Measurements from ENCODE around the gene DUSP9. TPM values are rescaled to one million over a fixed set of nuclear protein-coding genes. Genes with fewer than 3 reads are reported as not detected.
"Not testable (repeated sequence)": the region's sequence is repeated elsewhere in the genome, so short reads cannot be mapped to it uniquely, and the experiment has no call there.

DUSP9 gene
- polyA plus RNA-seq, 2 donors, result 0.18 to 0.46 TPM

DNA sequence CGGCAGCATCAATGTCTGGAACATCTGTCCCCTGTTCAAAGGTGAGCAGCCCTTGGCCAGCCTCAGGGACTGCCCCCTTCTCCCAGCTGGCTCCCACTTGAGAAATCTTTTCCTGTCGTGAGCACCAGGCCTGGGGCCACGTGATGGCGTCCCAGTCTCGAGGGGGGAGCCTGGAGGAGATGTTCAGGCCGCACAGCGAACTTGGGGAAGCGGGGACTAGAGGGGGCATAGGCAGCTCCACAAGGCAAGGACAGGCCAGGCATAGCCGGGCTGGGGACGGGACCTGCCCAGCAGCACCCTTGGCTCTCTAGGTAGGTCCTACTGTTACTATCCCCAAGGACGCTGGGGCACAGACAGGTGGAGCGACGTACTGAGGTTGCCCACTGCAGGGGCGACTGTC lies 43.5 kb downstream of the DUSP9 start:
- Histone ChIP-seq H3K36me3 (ENCODE audit: control insufficient read depth in 2 of 2, insufficient read depth in 2 of 2, low read length in 1 of 2) (peaks cover 0 to 3% of the 10 kb centered on the region in 2 donors), H3K4me3 (ENCODE audit: low read depth in 1 of 2, low read length in 2 of 2) (peak overlapping the region in 1 of 2 donors; percentile 7), H3K27me3 (ENCODE audit: control insufficient read depth in 1 of 2, insufficient read depth in 2 of 2, low read length in 2 of 2) (no peaks in the 10 kb centered on the region), H3K4me1 (ENCODE audit: control insufficient read depth in 2 of 2, insufficient read depth in 2 of 2, low read length in 1 of 2) (peaks cover 0 to 6% of the 10 kb centered on the region in 2 donors), H3K27ac (ENCODE audit: low read depth in 2 of 2, low read length in 1 of 2) (no peak overlapping the region), H3K9me3 (ENCODE audit: control insufficient read depth in 2 of 2, insufficient read depth in 1 of 2, low read depth in 1 of 2, low read length in 1 of 2) (no peaks in the 10 kb centered on the region)
- 65 to 86% methylated on average over 14 of the region's 14 CpGs for WGBS, 2 donors

DNA sequence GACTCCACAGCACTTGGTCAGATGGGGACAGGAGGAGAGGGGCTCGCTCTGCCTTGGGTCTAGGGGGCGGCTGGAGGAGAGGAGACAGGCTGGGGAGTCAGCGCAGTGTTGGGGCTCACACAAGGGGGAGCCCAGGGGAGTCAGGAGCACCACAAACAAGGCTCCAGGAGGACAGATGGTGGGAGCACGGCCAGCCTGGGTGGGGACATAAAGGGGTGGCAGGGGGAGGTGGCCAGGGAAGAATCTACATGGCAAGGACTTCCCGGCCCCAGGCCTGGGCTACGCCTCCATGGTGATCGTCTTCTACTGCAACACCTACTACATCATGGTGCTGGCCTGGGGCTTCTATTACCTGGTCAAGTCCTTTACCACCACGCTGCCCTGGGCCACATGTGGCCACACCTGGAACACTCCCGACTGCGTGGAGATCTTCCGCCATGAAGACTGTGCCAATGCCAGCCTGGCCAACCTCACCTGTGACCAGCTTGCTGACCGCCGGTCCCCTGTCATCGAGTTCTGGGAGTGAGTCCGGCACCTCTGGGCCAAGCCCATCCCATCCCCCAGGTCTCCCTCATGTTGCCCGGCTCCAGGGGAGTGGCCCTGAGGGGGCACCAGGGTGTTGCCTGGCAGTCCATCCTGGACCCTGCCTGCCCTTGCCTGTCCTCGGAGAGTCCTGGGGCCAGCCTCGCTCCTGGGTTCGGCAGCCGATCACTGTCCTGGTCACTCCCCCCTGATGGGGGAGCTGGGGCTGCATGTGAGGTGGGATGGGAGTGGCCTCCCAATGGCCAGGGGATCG lies 44.2 kb downstream of the DUSP9 start:
- not testable (repeated sequence) for H3K4me1 ChIP-seq (ENCODE audit: control insufficient read depth in 2 of 2, insufficient read depth in 2 of 2, low read length in 1 of 2); H3K4me3 ChIP-seq (ENCODE audit: low read depth in 1 of 2, low read length in 2 of 2); H3K36me3 ChIP-seq (ENCODE audit: control insufficient read depth in 2 of 2, insufficient read depth in 2 of 2, low read length in 1 of 2); H3K27ac ChIP-seq (ENCODE audit: low read depth in 2 of 2, low read length in 1 of 2); H3K27me3 ChIP-seq (ENCODE audit: control insufficient read depth in 1 of 2, insufficient read depth in 2 of 2, low read length in 2 of 2); H3K9me3 ChIP-seq (ENCODE audit: control insufficient read depth in 2 of 2, insufficient read depth in 1 of 2, low read depth in 1 of 2, low read length in 1 of 2)
- 68 to 83% methylated on average over 19 to 21 of the region's 21 CpGs for WGBS, 2 donors

DNA sequence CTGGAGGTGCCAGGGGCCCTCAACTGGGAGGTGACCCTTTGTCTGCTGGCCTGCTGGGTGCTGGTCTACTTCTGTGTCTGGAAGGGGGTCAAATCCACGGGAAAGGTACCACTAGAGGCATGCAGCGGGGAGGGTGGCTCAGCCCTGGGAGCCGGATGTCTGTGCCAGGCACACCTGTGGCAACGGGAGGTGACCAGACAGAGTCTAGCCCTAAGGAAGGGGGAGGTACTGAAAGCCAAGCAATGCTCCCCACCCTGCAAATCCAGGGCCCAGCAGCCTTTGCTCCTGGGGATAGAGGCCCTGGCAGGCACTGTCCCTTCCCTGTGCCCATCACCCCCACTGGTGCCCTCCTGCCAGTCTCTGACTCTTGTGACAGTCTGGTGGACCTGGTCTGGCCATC lies 45.0 kb downstream of the DUSP9 start:
- Histone ChIP-seq H3K4me1 (ENCODE audit: control insufficient read depth in 2 of 2, insufficient read depth in 2 of 2, low read length in 1 of 2) (peaks cover 0 to 6% of the 10 kb centered on the region in 2 donors), H3K27me3 (ENCODE audit: control insufficient read depth in 1 of 2, insufficient read depth in 2 of 2, low read length in 2 of 2) (no peaks in the 10 kb centered on the region), H3K4me3 (ENCODE audit: low read depth in 1 of 2, low read length in 2 of 2) (no peak overlapping the region), H3K27ac (ENCODE audit: low read depth in 2 of 2, low read length in 1 of 2) (no peak overlapping the region), H3K36me3 (ENCODE audit: control insufficient read depth in 2 of 2, insufficient read depth in 2 of 2, low read length in 1 of 2) (peaks cover 0 to 3% of the 10 kb centered on the region in 2 donors), H3K9me3 (ENCODE audit: control insufficient read depth in 2 of 2, insufficient read depth in 1 of 2, low read depth in 1 of 2, low read length in 1 of 2) (no peaks in the 10 kb centered on the region)
- WGBS, 2 donors, result 53 to 55% methylated on average over 4 of the region's 4 CpGs

DNA sequence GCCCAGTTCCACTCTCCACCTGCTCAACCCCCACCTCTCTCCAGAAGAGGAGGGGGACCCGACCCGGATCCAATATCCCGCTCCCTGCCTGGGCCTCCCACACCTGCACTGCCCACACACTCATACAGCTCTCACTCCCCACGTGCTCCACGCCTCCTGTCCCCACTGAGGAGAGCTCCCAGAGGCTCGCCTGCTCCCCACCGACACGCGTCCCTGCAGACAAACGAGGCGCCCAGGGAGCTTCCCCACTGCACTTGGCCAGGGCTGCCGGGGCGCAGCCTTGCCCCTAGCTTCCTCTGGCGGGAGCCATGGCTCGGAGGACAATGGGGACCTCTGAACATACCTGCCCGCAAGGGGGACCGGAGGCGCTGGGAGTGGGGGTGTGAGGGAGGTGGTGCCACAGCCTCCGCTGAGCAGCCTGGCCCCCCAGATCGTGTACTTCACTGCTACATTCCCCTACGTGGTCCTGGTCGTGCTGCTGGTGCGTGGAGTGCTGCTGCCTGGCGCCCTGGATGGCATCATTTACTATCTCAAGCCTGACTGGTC lies 45.7 kb downstream of the DUSP9 start:
- WGBS, 2 donors, result 52 to 67% methylated on average over 23 to 24 of the region's 24 CpGs
- no peaks in the 10 kb centered on the region for H3K27me3 ChIP-seq (ENCODE audit: control insufficient read depth in 1 of 2, insufficient read depth in 2 of 2, low read length in 2 of 2)
- H3K36me3 ChIP-seq (ENCODE audit: control insufficient read depth in 2 of 2, insufficient read depth in 2 of 2, low read length in 1 of 2), result peaks cover 0 to 3% of the 10 kb centered on the region in 2 donors
- H3K9me3 ChIP-seq (ENCODE audit: control insufficient read depth in 2 of 2, insufficient read depth in 1 of 2, low read depth in 1 of 2, low read length in 1 of 2), result no peaks in the 10 kb centered on the region
- no peak overlapping the region for H3K27ac ChIP-seq (ENCODE audit: low read depth in 2 of 2, low read length in 1 of 2)
- no peak overlapping the region for H3K4me3 ChIP-seq (ENCODE audit: low read depth in 1 of 2, low read length in 2 of 2)
- H3K4me1 ChIP-seq (ENCODE audit: control insufficient read depth in 2 of 2, insufficient read depth in 2 of 2, low read length in 1 of 2), result peaks cover 0 to 6% of the 10 kb centered on the region in 2 donors

DNA sequence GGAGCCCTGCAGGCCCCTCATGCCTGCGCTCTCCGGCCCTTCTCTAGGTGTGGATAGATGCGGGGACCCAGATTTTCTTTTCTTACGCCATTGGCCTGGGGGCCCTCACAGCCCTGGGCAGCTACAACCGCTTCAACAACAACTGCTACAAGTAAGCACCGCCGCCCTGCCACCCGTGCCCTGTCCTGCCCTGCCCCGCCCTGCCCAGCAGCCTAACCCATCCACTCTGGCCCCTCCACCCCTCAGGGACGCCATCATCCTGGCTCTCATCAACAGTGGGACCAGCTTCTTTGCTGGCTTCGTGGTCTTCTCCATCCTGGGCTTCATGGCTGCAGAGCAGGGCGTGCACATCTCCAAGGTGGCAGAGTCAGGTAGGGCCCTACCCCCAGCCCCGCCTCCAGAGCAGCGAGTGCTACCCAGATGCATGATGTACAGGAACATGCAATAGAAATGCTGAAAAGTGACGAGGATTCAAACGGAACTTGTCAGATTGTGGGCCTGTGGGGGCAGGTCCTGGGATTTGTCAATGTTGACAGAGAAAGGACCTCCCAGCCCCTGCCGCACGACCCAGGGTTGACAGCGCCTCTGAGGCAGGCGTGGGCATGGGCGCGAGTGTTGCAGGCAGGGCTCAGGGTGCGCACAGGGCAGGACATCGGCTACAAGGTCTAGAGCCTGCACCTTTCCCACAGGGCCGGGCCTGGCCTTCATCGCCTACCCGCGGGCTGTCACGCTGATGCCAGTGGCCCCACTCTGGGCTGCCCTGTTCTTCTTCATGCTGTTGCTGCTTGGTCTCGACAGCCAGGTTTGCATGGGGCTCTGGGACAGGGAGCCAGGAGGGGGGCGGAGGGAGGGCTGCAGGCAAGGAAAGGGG lies 46.4 kb downstream of the DUSP9 start:
- 53 to 74% methylated on average over 22 to 31 of the region's 31 CpGs for WGBS, 2 donors
- Histone ChIP-seq H3K4me3 (ENCODE audit: low read depth in 1 of 2, low read length in 2 of 2) (no peak overlapping the region), H3K4me1 (ENCODE audit: control insufficient read depth in 2 of 2, insufficient read depth in 2 of 2, low read length in 1 of 2) (peaks cover 0 to 6% of the 10 kb centered on the region in 2 donors), H3K9me3 (ENCODE audit: control insufficient read depth in 2 of 2, insufficient read depth in 1 of 2, low read depth in 1 of 2, low read length in 1 of 2) (no peaks in the 10 kb centered on the region), H3K27me3 (ENCODE audit: control insufficient read depth in 1 of 2, insufficient read depth in 2 of 2, low read length in 2 of 2) (no peaks in the 10 kb centered on the region), H3K27ac (ENCODE audit: low read depth in 2 of 2, low read length in 1 of 2) (peak overlapping the region in 1 of 2 donors; percentile 24), H3K36me3 (ENCODE audit: control insufficient read depth in 2 of 2, insufficient read depth in 2 of 2, low read length in 1 of 2) (peaks cover 0 to 5% of the 10 kb centered on the region in 2 donors)

DNA sequence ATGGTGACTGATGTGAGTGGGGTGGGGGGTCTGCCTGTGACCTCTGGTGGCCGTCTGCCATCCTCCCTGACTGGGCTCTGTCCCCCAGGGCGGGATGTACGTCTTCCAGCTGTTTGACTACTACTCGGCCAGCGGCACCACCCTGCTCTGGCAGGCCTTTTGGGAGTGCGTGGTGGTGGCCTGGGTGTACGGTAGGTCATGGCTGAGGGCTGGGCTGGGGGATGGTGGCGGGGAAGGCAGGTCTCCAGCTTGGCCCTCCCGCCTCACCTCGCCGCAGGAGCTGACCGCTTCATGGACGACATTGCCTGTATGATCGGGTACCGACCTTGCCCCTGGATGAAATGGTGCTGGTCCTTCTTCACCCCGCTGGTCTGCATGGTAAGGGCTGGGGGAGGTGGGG lies 47.3 kb downstream of the DUSP9 start:
- peak overlapping the region in 1 of 2 donors; percentile 37 for H3K27ac ChIP-seq (ENCODE audit: low read depth in 2 of 2, low read length in 1 of 2)
- not testable (repeated sequence) for H3K27me3 ChIP-seq (ENCODE audit: control insufficient read depth in 1 of 2, insufficient read depth in 2 of 2, low read length in 2 of 2); H3K36me3 ChIP-seq (ENCODE audit: control insufficient read depth in 2 of 2, insufficient read depth in 2 of 2, low read length in 1 of 2); H3K4me1 ChIP-seq (ENCODE audit: control insufficient read depth in 2 of 2, insufficient read depth in 2 of 2, low read length in 1 of 2); H3K4me3 ChIP-seq (ENCODE audit: low read depth in 1 of 2, low read length in 2 of 2); H3K9me3 ChIP-seq (ENCODE audit: control insufficient read depth in 2 of 2, insufficient read depth in 1 of 2, low read depth in 1 of 2, low read length in 1 of 2)
- 69 to 84% methylated on average over 16 of the region's 16 CpGs for WGBS, 2 donors

DNA sequence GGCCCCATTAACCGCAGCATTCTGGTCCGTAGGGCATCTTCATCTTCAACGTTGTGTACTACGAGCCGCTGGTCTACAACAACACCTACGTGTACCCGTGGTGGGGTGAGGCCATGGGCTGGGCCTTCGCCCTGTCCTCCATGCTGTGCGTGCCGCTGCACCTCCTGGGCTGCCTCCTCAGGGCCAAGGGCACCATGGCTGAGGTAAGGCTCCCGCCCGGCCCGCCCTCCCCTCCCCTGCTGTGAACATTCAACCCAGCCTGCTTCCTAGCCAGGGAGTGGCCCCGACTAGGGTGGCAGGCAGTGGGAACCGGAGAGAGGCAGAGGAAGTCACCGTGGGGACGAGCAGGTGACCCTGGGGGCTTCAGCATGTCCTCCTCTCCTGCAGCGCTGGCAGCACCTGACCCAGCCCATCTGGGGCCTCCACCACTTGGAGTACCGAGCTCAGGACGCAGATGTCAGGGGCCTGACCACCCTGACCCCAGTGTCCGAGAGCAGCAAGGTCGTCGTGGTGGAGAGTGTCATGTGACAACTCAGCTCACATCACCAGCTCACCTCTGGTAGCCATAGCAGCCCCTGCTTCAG lies 47.8 kb downstream of the DUSP9 start:
- H3K36me3 ChIP-seq (ENCODE audit: control insufficient read depth in 2 of 2, insufficient read depth in 2 of 2, low read length in 1 of 2), result peaks cover 0 to 5% of the 10 kb centered on the region in 2 donors
- peaks cover 0 to 6% of the 10 kb centered on the region in 2 donors for H3K4me1 ChIP-seq (ENCODE audit: control insufficient read depth in 2 of 2, insufficient read depth in 2 of 2, low read length in 1 of 2)
- H3K9me3 ChIP-seq (ENCODE audit: control insufficient read depth in 2 of 2, insufficient read depth in 1 of 2, low read depth in 1 of 2, low read length in 1 of 2), result no peaks in the 10 kb centered on the region
- WGBS, 2 donors, result 65 to 76% methylated on average over 23 of the region's 23 CpGs
- H3K4me3 ChIP-seq (ENCODE audit: low read depth in 1 of 2, low read length in 2 of 2), result no peak overlapping the region
- H3K27me3 ChIP-seq (ENCODE audit: control insufficient read depth in 1 of 2, insufficient read depth in 2 of 2, low read length in 2 of 2), result no peaks in the 10 kb centered on the region
- no peak overlapping the region for H3K27ac ChIP-seq (ENCODE audit: low read depth in 2 of 2, low read length in 1 of 2)

DNA sequence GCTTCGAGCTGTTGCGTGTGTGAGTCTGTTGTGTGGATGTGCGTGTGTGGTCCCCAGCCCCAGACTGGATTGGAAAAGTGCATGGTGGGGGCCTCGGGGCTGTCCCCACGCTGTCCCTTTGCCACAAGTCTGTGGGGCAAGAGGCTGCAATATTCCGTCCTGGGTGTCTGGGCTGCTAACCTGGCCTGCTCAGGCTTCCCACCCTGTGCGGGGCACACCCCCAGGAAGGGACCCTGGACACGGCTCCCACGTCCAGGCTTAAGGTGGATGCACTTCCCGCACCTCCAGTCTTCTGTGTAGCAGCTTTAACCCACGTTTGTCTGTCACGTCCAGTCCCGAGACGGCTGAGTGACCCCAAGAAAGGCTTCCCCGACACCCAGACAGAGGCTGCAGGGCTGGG lies 49.1 kb downstream of the DUSP9 start:
- no peak overlapping the region for H3K4me3 ChIP-seq (ENCODE audit: low read depth in 1 of 2, low read length in 2 of 2)
- H3K36me3 ChIP-seq (ENCODE audit: control insufficient read depth in 2 of 2, insufficient read depth in 2 of 2, low read length in 1 of 2), result peaks cover 0 to 11% of the 10 kb centered on the region in 2 donors
- H3K27me3 ChIP-seq (ENCODE audit: control insufficient read depth in 1 of 2, insufficient read depth in 2 of 2, low read length in 2 of 2), result no peaks in the 10 kb centered on the region
- 74 to 80% methylated on average over 15 of the region's 15 CpGs for WGBS, 2 donors
- no peaks in the 10 kb centered on the region for H3K9me3 ChIP-seq (ENCODE audit: control insufficient read depth in 2 of 2, insufficient read depth in 1 of 2, low read depth in 1 of 2, low read length in 1 of 2)
- H3K27ac ChIP-seq (ENCODE audit: low read depth in 2 of 2, low read length in 1 of 2), result no peak overlapping the region
- H3K4me1 ChIP-seq (ENCODE audit: control insufficient read depth in 2 of 2, insufficient read depth in 2 of 2, low read length in 1 of 2), result peaks cover 0 to 8% of the 10 kb centered on the region in 2 donors

DNA sequence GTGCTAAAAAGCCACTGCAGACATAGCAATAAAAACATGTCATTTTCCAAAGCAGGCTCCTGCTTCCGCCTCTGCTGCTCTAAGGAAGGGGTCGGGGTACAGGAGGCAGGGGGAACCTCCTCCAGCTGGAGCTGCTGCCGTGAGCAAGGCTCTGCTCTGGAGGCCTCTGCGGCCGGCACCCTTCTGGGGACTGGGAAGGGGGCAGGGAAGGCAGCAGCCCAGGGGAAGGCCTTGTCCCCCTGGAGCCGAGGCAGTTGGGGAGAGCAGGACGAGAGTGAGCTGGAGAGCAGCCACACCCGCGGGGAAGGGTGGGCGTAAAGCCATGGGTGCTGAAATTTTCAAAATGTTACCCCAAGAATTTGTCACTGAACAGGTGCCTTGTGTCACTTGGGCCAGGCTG lies 49.5 kb downstream of the DUSP9 start:
- not testable (repeated sequence) for H3K27me3 ChIP-seq (ENCODE audit: control insufficient read depth in 1 of 2, insufficient read depth in 2 of 2, low read length in 2 of 2); H3K9me3 ChIP-seq (ENCODE audit: control insufficient read depth in 2 of 2, insufficient read depth in 1 of 2, low read depth in 1 of 2, low read length in 1 of 2); H3K27ac ChIP-seq (ENCODE audit: low read depth in 2 of 2, low read length in 1 of 2); H3K4me1 ChIP-seq (ENCODE audit: control insufficient read depth in 2 of 2, insufficient read depth in 2 of 2, low read length in 1 of 2); H3K4me3 ChIP-seq (ENCODE audit: low read depth in 1 of 2, low read length in 2 of 2)
- 71% methylated on average over 10 of the region's 10 CpGs for WGBS, 2 donors
- peaks cover 0 to 12% of the 10 kb centered on the region in 2 donors for H3K36me3 ChIP-seq (ENCODE audit: control insufficient read depth in 2 of 2, insufficient read depth in 2 of 2, low read length in 1 of 2)

Measured in esophagus (tissue), 2 donors.